ENCODE data around the gene PEX1.

- TF ChIP-seq CTCF (IDR thresholded peaks at IDR 0.05; ENCODE audit: poor library complexity, severe bottlenecking) (no peak), EP300 (conservative IDR thresholded peaks at IDR 0.05; ENCODE audit: poor library complexity, severe bottlenecking) (no peak), EZH2 (IDR thresholded peaks at IDR 0.05; ENCODE audit: borderline replicate concordance, insufficient read depth, low read length, poor library complexity, severe bottlenecking) (no peak), POLR2AphosphoS5 (IDR thresholded peaks at IDR 0.05) (no peak), REST (IDR thresholded peaks at IDR 0.05; ENCODE audit: borderline replicate concordance) (no peak)
Measured at GRCh38 chr7:92504563-92504962, 23.8 kb downstream of the PEX1 start.
